AG10803 (cell line): ENCODE measurements around the gene CDC20.
A peak's percentile ranks its signal among the peaks of the same experiment; 100 is the strongest.

Experiments
- DNase-seq: peaks from one replicate; pipeline ENCODE4 v3.0.0; 2010; ENCODE audit warnings: low read depth
- H3K4me3 ChIP-seq: 2 replicates; pipeline ENCODE4 v1.5.1; 2011; ENCODE audit warnings: mild to moderate bottlenecking, low read length, control low read depth
- TF ChIP-seq, protein P1 (sequence below): conservative IDR thresholded peaks from 2 replicates; pipeline ENCODE4 v1.5.1; 2011; ENCODE audit warnings: mild to moderate bottlenecking, low read length, control low read depth, inconsistent platforms

The CDC20 gene

DNA sequence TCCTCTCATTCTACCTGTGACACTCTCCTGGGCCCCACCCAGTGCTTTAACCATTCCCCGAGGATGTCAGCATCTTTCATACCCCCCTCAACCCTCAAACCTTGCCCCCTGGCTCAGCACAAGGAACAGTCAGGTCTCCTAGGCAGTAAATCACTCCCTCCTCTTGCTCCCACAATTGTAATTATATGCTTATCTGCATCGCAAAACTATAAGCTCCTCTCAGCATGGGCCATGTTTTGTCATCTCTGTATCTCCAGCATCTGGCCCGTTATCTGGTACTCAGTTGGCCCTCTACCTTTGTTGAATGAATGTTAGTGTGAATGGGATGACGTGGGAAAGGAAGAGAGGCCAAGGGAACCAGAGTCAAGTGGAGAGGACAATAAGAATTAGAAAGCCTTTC is 11.8 kb downstream of the CDC20 start:
- DNase-seq: no peak
- TF ChIP-seq, protein P1, sequence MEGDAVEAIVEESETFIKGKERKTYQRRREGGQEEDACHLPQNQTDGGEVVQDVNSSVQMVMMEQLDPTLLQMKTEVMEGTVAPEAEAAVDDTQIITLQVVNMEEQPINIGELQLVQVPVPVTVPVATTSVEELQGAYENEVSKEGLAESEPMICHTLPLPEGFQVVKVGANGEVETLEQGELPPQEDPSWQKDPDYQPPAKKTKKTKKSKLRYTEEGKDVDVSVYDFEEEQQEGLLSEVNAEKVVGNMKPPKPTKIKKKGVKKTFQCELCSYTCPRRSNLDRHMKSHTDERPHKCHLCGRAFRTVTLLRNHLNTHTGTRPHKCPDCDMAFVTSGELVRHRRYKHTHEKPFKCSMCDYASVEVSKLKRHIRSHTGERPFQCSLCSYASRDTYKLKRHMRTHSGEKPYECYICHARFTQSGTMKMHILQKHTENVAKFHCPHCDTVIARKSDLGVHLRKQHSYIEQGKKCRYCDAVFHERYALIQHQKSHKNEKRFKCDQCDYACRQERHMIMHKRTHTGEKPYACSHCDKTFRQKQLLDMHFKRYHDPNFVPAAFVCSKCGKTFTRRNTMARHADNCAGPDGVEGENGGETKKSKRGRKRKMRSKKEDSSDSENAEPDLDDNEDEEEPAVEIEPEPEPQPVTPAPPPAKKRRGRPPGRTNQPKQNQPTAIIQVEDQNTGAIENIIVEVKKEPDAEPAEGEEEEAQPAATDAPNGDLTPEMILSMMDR: no peak
- no peak overlapping the region for H3K4me3 ChIP-seq

DNA sequence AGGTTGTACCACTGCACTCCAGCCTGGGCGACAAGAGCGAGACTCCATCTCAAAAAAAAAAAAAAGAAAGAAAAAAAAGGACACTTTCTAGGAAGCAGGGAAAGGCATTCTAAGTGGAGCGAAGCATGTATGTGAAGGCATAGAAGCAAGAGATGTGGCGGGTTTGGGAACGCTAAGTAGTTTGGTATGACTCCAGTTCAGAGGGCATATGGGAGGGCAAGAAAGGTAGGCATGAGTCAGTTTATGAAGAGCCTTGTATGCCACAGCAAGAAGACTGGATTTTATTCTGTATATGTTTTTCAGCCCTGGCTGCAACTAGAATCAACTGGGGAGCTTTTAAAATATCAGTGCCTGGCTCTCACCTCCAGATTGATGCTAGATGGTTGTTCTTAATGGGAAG is 13.4 kb downstream of the CDC20 start:
- TF ChIP-seq, protein P1: no peak
- DNase-seq: no peak
- no peak overlapping the region for H3K4me3 ChIP-seq

DNA sequence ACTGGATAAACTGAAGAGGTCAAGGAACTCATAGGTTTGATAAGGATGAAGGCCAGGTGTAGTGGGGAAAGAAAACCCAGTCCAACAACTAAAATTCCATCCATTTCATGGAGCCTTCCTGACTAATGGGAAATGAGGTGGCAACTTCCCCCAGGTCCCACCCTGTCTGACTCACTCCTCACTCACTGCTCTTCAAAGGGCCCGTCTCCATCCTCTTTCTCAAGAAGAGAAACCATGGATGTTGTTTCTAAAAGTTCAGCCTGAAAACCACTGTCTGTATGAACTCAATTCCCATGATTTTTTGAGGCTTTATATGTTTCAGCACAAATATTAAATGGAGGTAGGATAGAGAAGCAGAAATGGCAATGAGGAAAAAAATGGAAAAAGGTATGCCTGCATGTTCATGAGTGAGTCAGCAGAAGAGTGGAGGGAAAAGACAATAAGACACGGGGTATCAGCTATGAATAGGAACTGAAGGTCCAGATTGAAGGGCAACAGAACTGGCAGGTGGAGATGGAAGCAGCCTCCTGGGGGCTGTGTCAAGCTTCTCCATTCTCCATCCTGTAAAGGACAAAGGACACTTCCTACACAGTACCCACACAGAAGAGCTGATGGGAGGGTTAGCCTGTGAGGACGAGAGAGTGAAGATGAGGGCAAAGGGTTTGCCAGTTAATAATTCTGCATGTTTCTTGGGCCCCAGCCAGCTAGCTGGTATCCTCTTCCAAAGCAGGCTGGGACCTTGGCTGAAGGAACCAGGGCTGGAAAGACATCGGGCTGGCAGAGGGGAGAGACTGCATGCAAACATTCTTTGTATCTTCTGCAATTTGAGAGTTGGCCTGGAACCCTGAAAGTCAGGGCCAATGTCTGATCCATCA is 14.5 kb downstream of the CDC20 start:
- peak; percentile 76 for DNase-seq
- TF ChIP-seq, protein P1: no peak
- no peak overlapping the region for H3K4me3 ChIP-seq

DNA sequence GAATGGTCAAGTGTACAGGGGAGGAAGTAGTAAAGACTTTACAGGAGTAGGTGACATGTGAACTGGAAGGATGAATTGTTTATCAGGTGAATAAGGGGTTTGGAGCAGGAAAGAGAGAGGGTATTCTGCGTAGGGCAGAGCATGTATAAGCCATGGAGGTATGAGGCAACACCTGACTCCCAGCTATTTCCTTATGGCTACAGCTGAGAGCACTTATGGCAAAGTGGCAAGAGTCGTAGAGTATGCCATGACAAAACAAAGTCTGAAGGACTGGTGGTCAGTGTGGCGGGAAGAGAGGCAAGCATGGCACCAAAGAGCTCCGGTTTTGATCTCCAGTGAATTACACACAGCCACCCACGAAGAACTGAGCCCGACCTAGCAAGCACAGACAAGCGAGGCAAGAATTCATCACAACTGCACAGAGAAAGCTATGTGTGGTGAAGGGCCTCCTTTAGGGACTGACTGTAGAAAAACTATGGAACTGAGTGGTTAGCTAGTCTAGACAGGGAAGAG is 18.0 kb downstream of the CDC20 start:
- no peak overlapping the region for H3K4me3 ChIP-seq
- DNase-seq: no peak
- TF ChIP-seq, protein P1: no peak

DNA sequence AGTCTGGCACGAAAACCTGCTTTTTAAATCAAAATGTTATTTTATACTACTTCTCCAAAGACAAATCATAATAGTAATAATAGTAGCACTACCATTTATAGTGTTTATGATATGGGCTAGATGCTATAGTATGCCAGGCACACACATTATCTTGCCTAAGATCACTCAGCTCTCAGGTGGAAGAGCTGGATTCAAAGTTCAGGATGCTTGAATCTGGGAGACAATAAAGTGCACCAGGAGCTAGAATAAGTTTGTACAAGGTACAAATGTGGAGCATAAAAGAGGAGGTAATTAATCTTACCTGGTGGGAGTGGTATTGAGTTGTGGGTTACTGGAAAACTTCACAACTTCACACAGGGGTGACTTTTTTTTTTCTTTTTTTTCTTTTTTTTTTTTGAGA is 19.1 kb downstream of the CDC20 start:
- no peak overlapping the region for H3K4me3 ChIP-seq
- DNase-seq: no peak
- TF ChIP-seq, protein P1: no peak

DNA sequence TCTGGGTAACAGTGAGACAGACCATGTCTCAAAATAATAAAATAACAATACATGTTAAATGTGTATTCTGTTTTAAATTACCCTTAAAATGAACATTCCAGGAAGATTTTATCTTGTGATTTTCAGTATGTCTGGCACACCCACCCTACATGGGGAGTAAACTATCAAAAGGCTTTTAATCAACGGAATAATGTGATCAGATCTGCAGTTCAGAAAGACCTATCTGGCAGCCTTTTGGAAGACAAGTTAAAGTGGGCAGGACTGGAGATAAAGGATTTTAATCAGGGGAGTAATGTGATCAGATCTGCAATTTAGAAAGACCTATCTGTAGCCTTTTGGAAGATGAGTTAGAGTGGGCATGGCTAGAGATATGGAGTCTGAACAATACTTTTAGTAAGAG is 20.7 kb downstream of the CDC20 start:
- H3K4me3 ChIP-seq: no peak overlapping the region
- DNase-seq: no peak
- TF ChIP-seq, protein P1: no peak

DNA sequence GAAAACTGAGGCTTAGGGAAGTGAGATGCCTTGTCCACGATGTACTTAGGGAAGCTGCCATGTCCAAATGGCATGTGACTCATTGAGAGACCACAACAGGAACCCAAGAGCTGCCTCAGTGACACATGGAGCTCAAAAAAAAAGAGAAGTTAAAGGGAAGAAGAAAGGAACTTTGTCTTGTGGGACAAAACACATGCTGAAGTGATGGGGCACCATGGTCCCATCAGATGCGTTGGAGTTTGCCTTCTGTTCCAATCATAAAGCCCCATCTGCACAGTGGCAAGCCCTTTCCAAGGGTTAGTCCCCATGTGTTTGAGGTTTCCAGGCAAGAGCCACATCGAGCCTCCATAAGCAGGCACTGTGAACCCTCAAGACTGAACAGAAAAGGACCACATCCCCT is 22.8 kb downstream of the CDC20 start:
- no peak overlapping the region for H3K4me3 ChIP-seq
- no peak for DNase-seq
- TF ChIP-seq, protein P1: no peak
